ENCODE results near the gene FAM83C.

DNA sequence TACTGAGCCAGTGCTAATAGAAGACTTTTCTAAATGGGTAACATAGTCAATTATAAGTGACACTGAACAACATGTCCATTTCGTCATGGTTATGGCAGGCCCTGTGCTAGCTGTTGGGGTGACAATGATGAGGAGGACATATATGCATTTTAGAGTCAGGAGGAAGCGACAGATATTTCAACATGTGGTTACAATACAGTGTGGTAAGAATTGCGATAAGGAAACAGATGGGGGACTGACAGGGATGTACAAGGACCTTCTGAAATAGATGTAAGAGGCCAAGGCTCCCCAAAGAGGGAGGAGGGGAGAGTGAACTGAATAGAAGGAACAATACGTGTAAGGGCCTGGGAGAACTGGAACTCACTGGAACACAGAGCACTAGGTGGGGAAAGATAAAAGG is 54.1 kb downstream of the FAM83C start:
- TF ChIP-seq POLR2AphosphoS5 (IDR thresholded peaks at IDR 0.05; ENCODE audit: low read depth, low read length) (no peak), POLR2A (IDR thresholded peaks at IDR 0.05; ENCODE audit: low read depth, low read length) (no peak), TAF1 (IDR thresholded peaks at IDR 0.05; ENCODE audit: borderline replicate concordance, low read depth, low read length) (no peak)

Measured in GM12892 (cell line).